Thyroid gland (tissue), 4 donors: ENCODE data around the gene EXOSC3. TPM values are rescaled to one million over a fixed set of nuclear protein-coding genes. Genes with fewer than 3 reads are reported as not detected.
A peak's percentile ranks its signal among the peaks of the same experiment; 100 is the strongest.
"Not testable (repeated sequence)": the region's sequence is repeated elsewhere in the genome, so short reads cannot be mapped to it uniquely, and the experiment has no call there.

ENCODE experiments used
- DNase-seq, 2 donors: peaks; one replicate each; pipeline ENCODE4 v3.0.0-alpha.2; 2019
- H3K27ac ChIP-seq, 3 donors: fragments of 200-600 bp; sonication (generic); 1 replicate in 2 of 3; 2 replicates in 1 of 3; pipeline ENCODE4 v1.5.1; 2016 to 2019; ENCODE audit warnings: mild to moderate bottlenecking in 1 of 3, moderate library complexity in 1 of 3
- H3K27me3 ChIP-seq: fragments of 200-600 bp; sonication (generic); one replicate; pipeline ENCODE4 v1.5.1; 2019
- H3K36me3 ChIP-seq, 2 donors: fragments of 200-600 bp; sonication (generic); one replicate each; pipeline ENCODE4 v1.5.1; 2016 to 2019
- H3K4me1 ChIP-seq, 2 donors: fragments of 200-600 bp; sonication (generic); one replicate each; pipeline ENCODE4 v1.5.1; 2017 to 2019
- H3K4me3 ChIP-seq, 3 donors: fragments of 200-600 bp; sonication (generic); replicated peaks in 1 of 3; 1 replicate in 2 of 3; 2 replicates in 1 of 3; pipeline ENCODE4 v1.5.1; 2016; ENCODE audit warnings: mild to moderate bottlenecking in 1 of 3
- H3K9me3 ChIP-seq: fragments of 200-600 bp; sonication (generic); one replicate; pipeline ENCODE4 v1.5.1; 2017
- POLR2A ChIP-seq, 2 donors: fragments of 450-650 bp; IDR thresholded peaks; one replicate each; pipeline ENCODE4 v1.6.1; 2017; ENCODE audit warnings: antibody characterized with exemption in 2 of 2, mild to moderate bottlenecking in 2 of 2, moderate library complexity in 1 of 2
- WGBS, 2 donors: methylation state at CpG; one replicate each; pipeline ENCODE4 v1.1.5; 2017; 5-methylcytosine and 5-hydroxymethylcytosine counted together
- intact Hi-C: fragments of 100-400 bp; cut with DNase I; formaldehyde crosslinking; loops from one replicate; pipeline ENCODE4 v1.15.1; 2023
- total RNA-seq, 4 donors: library from RNA; depleted of rRNA; stranded (reverse); fragments of >200 nt; gene quantifications; one replicate each; pipeline ENCODE4 v1.2.3, GENCODE V29; 2016
- TF ChIP-seq, protein P1 (sequence below), 6 experiments: fragments of 200-600 bp in 3 of 6; fragments of 450-650 bp in 3 of 6; sonication (generic) in 3 of 6; IDR thresholded peaks; one replicate each; pipeline ENCODE4 v1.5.1; 2016 to 2019; ENCODE audit warnings: antibody characterized with exemption in 6 of 6, mild to moderate bottlenecking in 2 of 6, inconsistent platforms in 1 of 6, moderate library complexity in 1 of 6

EXOSC3 gene
- total RNA-seq, 4 donors from 2014 or later, result 39.9 to 53.1 (median 46.6) TPM

DNA sequence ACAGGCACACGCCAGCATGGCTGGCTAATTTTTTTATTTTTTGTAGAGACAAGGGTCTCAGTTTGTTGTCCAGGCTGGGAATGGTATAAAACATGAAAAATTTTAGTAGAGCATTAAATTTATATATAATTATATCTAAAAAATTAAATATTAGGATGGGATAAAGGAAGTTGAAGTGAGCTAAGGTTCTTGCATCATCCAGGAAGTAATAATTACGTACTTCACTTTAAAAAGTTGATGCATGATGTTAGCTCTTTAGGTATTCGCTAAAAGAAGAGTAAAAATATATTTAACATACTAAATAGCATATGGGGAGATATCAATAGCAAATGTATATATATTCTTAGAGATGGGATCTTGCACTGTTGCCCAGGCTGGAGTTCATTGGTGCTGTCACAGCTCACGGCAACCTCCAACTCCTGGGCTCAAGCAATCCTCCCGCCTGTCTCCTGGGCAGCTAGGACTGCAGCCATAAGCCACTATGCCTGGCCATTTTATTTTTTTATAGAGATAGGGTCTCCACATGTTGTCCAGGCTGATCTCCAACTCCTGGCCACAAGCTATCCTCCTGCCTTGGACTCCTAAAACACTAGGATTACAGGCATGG, 28.0 kb upstream of the EXOSC3 start:
- no peaks in the 10 kb centered on the region for H3K36me3 ChIP-seq
- no peaks in the 10 kb centered on the region for H3K4me1 ChIP-seq
- H3K9me3 ChIP-seq, result no peaks in the 10 kb centered on the region
- intact Hi-C loops, result no loop called here
- 91 to 94% methylated on average over 5 of the region's 5 CpGs for WGBS, 2 donors
- no peaks in the 10 kb centered on the region for H3K27me3 ChIP-seq
- TF ChIP-seq POLR2A (IDR thresholded peaks at IDR 0.05), result no peak
- TF ChIP-seq, protein P1, sequence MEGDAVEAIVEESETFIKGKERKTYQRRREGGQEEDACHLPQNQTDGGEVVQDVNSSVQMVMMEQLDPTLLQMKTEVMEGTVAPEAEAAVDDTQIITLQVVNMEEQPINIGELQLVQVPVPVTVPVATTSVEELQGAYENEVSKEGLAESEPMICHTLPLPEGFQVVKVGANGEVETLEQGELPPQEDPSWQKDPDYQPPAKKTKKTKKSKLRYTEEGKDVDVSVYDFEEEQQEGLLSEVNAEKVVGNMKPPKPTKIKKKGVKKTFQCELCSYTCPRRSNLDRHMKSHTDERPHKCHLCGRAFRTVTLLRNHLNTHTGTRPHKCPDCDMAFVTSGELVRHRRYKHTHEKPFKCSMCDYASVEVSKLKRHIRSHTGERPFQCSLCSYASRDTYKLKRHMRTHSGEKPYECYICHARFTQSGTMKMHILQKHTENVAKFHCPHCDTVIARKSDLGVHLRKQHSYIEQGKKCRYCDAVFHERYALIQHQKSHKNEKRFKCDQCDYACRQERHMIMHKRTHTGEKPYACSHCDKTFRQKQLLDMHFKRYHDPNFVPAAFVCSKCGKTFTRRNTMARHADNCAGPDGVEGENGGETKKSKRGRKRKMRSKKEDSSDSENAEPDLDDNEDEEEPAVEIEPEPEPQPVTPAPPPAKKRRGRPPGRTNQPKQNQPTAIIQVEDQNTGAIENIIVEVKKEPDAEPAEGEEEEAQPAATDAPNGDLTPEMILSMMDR (IDR thresholded peaks at IDR 0.05), result no peak
- H3K27ac ChIP-seq, result no peak overlapping the region
- no peak for DNase-seq
- no peak overlapping the region for H3K4me3 ChIP-seq

DNA sequence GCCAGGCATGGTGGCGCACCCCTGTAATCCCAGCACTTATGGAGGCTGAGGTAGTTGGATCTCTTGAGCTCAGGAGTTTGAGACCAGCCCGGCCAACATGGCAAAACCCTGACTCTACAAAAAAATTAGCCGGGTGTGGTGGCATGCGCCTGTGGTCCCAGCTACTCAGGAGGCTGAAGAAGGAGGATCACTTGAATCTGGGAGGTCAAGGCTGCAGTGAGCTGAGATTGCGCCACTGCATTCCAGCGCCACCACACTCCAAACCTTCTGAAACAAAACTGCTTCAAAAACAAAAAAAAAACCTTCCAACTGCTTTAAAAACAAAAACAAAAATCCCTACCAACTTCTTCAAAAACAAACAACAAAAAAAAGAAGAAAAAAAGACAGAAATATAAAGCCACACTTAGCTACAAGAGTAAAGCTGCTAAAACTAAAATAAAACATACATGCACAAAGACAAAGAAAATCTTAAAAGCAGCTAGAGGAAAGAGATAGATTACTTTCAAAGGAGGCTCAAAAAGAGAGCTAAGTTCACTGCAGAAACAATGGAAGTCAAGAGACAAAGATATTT, 27.1 kb upstream of the EXOSC3 start:
- TF ChIP-seq, protein P1 (IDR thresholded peaks at IDR 0.05), result no peak
- no peak for TF ChIP-seq POLR2A (IDR thresholded peaks at IDR 0.05)
- H3K4me1 ChIP-seq, result no peaks in the 10 kb centered on the region
- intact Hi-C loops, result no loop called here
- no peaks in the 10 kb centered on the region for H3K27me3 ChIP-seq
- H3K36me3 ChIP-seq, result no peaks in the 10 kb centered on the region
- 97% methylated on average over 6 of the region's 6 CpGs for WGBS, 2 donors
- no peak overlapping the region for H3K27ac ChIP-seq
- no peak for DNase-seq
- no peak overlapping the region for H3K4me3 ChIP-seq
- H3K9me3 ChIP-seq, result no peaks in the 10 kb centered on the region

DNA sequence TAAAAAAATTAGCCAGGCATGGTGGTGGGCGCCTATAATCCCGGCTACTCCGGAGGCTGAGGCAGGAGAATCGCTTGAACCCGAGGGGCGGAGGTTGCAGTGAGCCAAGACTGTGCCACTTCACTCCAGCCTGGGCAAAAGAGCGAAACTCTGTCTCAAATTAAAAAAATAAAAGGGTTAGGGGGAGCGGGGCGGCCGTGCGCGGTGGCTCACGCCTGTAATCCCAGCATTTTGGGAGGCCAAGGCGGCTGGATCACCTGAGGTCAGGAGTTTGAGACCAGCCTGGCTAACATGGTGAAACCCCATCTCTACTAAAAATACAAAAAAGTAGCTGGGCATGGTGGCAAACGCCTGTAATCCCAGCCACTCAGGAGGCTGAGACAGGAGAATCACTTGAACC, 24.8 kb upstream of the EXOSC3 start:
- H3K36me3 ChIP-seq, H3K4me1 ChIP-seq, H3K9me3 ChIP-seq, H3K4me3 ChIP-seq, H3K27me3 ChIP-seq, H3K27ac ChIP-seq, intact Hi-C loops, DNase-seq: not testable (repeated sequence)
- WGBS, 2 donors, result 93 to 96% methylated on average over 15 of the region's 15 CpGs

DNA sequence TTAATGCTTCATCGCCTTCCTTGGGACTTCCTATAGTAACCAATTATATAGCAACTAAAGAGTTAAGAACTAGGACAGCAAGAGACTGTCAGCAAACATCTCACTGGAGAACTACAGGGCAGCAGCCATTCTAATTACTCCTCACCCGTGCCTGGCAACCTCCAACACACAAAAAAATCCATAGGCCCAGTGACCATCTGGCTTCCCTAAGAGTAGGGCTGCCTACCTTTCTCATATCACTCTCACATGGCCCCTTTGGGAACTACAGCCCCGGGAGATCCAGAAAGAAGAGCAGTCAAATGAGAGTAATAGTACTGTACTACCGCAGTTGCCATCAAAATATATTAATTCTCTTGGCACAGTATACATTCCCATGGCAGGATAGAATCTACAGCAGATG, 21.4 kb upstream of the EXOSC3 start:
- WGBS, 2 donors, result 73 to 79% methylated on average over 4 of the region's 4 CpGs

DNA sequence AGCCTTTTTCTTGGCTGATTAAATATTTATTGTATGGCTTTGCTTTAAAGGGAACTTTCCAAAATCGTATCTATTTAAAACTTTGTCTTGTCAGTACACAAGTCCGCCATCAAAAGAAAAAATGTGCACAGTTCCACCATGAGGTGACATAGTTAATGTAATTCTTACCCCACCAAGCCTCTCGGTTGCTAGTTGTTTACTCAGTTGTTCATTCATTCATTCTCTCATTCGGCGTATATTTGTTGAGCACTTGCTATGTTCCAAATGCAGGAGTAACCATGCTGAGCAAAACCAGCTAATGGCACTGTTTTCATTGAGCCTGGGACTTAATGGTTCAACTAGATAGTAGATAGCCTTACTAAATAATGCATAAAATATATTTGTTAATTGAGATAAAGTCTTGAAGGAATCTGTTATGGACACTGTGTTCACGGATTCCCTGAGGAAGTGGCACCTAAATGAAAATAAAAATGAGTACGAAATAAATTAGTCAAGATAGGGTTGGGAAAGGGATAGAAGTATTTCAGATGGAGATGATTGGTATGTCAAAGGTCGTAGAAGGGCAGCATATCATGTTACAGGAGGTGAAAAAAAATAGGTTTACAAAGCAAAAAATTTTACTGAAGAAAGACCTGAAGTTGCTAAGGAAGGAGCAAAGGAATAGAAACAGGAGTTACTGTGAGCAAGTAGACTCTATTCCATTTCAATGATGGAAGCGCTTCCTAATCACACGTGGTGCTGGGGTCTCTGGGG, 17.3 kb upstream of the EXOSC3 start:
- Histone ChIP-seq H3K4me3 (peak overlapping the region; percentile 76 to 98 (median 91)), H3K27ac (no peak overlapping the region), H3K36me3 (no peaks in the 10 kb centered on the region), H3K27me3 (no peaks in the 10 kb centered on the region), H3K4me1 (peaks cover 13 to 20% of the 10 kb centered on the region in 2 donors), H3K9me3 (no peaks in the 10 kb centered on the region)
- 64 to 66% methylated on average over 10 of the region's 10 CpGs for WGBS, 2 donors
- no peak for TF ChIP-seq POLR2A (IDR thresholded peaks at IDR 0.05)
- TF ChIP-seq, protein P1 (IDR thresholded peaks at IDR 0.05), result no peak
- intact Hi-C loops, result no loop called here
- no peak for DNase-seq

More for the DNA sequence above, 21.4 kb upstream of the EXOSC3 start:
- H3K9me3 ChIP-seq, result no peaks in the 10 kb centered on the region
- H3K36me3 ChIP-seq, result no peaks in the 10 kb centered on the region
- no peak overlapping the region for H3K27ac ChIP-seq
- no peaks in the 10 kb centered on the region for H3K27me3 ChIP-seq
- intact Hi-C loops, result no loop called here
- H3K4me1 ChIP-seq, result peaks cover 13 to 14% of the 10 kb centered on the region in 2 donors
- no peak for TF ChIP-seq POLR2A (IDR thresholded peaks at IDR 0.05)
- TF ChIP-seq, protein P1 (IDR thresholded peaks at IDR 0.05), result no peak
- H3K4me3 ChIP-seq, result no peak overlapping the region
- no peak for DNase-seq
